ENCODE data around the gene CELSR1.

CELSR1 gene

DNA sequence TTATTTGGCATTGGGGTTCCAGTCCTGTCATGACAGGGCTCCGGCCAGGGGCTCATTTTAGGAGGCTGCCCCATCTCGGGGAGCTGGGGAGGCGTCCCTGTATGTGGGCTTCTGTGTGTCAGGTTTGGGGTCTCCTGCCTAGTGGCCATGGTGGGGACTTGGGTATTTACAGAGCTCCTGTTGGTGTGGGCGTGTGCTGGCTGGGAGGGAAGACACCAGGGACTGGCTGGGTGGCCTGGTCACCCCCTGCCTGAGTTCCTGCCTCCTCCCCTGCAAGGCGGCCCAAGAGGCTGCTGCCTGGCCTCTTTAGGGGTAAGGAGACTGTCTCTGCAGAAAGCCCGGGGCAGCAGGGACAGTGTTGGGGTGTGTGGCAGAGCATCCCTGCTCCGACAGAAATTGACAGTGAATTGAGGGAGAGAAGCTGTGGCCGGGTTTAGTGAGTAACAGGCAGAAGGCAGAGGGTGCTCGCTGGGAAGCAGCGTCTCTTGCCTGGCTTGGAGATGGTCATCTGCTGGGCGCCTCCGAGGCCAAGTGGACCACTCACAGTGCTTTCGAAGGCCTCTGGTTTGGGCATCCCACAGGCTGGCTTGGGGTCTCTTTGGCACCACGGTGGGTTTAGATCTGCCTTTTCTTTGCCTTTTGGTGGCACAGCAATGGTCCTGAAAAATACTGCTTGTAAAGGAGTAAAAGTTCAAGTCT lies 42.5 kb upstream of the CELSR1 start:
- Histone ChIP-seq H3K4me1 (ENCODE audit: control insufficient read depth in 1 of 2, insufficient read depth in 1 of 2, low read depth in 1 of 2, low read length in 1 of 2) (peaks cover 46 to 49% of the 10 kb centered on the region in 2 experiments), H3K27ac (no peak overlapping the region), H3K27me3 (peaks cover 7% of the 10 kb centered on the region), H3K36me3 (no peaks in the 10 kb centered on the region), H3K4me3 (ENCODE audit: low read depth in 1 of 2, low read length in 1 of 2) (no peak overlapping the region), H3K9me3 (no peaks in the 10 kb centered on the region)
- TF ChIP-seq CTCF (IDR thresholded peaks at IDR 0.05) = no peak

GRCh38 chr22:46578824-46579561 lies 41.6 kb upstream of the CELSR1 start:
- Histone ChIP-seq H3K4me1 (ENCODE audit: control insufficient read depth in 1 of 2, insufficient read depth in 1 of 2, low read depth in 1 of 2, low read length in 1 of 2) (peaks cover 51 to 55% of the 10 kb centered on the region in 2 experiments), H3K4me3 (ENCODE audit: low read depth in 1 of 2, low read length in 1 of 2) (no peak overlapping the region), H3K27me3 (peaks cover 7% of the 10 kb centered on the region), H3K36me3 (no peaks in the 10 kb centered on the region), H3K9me3 (no peaks in the 10 kb centered on the region), H3K27ac (peak overlapping the region; percentile 10)
- TF ChIP-seq CTCF (IDR thresholded peaks at IDR 0.05) = no peak

DNA sequence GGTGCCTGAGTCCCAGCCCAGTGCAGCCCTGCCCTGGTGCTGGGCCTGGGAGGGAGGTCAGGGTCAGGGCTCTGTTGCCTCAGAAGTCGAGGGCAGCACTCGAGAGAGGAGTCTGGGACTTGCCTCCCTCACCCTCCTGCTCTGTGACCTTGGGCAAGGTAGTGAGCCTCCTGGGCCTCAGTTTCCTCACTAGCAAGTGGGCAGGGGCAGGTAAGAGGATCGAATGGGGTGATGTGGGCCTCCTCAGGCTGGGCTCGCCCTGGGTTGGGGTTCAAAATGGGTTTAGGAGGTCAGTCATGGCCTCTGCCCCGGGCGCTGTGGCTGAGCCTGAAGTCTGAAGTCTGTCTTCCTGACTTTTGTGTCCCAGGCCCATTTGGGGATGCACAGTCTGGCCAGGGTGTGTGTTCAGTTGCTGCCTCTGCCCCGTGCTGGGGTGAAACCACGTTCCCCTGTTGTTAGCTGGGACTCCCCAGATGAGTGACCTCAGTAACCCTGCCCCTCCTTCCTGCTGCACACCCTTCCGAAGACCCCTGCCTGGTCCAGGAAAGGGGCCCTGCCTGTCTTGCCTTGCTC lies 40.9 kb upstream of the CELSR1 start:
- no peak for TF ChIP-seq CTCF (IDR thresholded peaks at IDR 0.05)
- no peaks in the 10 kb centered on the region for H3K36me3 ChIP-seq
- no peaks in the 10 kb centered on the region for H3K9me3 ChIP-seq
- H3K27me3 ChIP-seq = peaks cover 7% of the 10 kb centered on the region
- H3K27ac ChIP-seq = peak overlapping the region; percentile 44
- peaks cover 54 to 59% of the 10 kb centered on the region in 2 experiments for H3K4me1 ChIP-seq (ENCODE audit: control insufficient read depth in 1 of 2, insufficient read depth in 1 of 2, low read depth in 1 of 2, low read length in 1 of 2)
- peak overlapping the region; percentile 56 to 62 for H3K4me3 ChIP-seq (ENCODE audit: low read depth in 1 of 2, low read length in 1 of 2)

- Histone ChIP-seq H3K4me1 (ENCODE audit: control insufficient read depth in 1 of 2, insufficient read depth in 1 of 2, low read depth in 1 of 2, low read length in 1 of 2) (peaks cover 54 to 59% of the 10 kb centered on the region in 2 experiments), H3K27me3 (peaks cover 7% of the 10 kb centered on the region), H3K27ac (peak overlapping the region; percentile 44), H3K9me3 (no peaks in the 10 kb centered on the region), H3K36me3 (no peaks in the 10 kb centered on the region), H3K4me3 (ENCODE audit: low read depth in 1 of 2, low read length in 1 of 2) (peak overlapping the region; percentile 56 to 62)
- no peak for TF ChIP-seq CTCF (IDR thresholded peaks at IDR 0.05)
Measured at GRCh38 chr22:46577368-46578249, 40.2 kb upstream of the CELSR1 start.
